Stimulated activated CD4-positive, alpha-beta T cell treated with anti-CD3 and anti-CD28 coated beads, Interleukin-1b, Interleukin-23, amount 100 ng/mL, for 48 hours (primary cell): ENCODE results near the gene SORBS1.

Experiments used
- DNase-seq: peaks from one replicate; pipeline ENCODE4 v3.0.0-alpha.2; 2020

Gene SORBS1

DNA sequence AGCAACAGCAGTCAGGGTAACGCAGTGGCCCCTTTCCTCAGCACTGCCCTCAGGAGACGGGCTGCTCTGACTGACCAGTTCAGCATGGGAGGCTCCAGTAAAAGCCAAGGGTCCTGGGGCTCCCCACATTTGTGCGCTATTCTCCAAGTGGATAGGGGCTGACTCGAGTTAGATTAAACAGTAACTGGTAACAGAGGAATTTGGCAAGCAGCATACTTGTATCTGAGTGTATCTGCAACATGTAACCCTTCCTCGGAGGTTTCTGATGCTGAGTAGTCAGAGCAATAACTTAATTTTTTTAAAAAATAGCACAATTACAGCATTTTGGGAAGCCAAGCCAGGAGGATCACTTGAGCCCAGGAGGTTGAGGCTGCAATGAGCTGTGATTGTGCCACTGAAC lies 22.8 kb downstream of the SORBS1 start:
- DNase-seq, result no peak

DNA sequence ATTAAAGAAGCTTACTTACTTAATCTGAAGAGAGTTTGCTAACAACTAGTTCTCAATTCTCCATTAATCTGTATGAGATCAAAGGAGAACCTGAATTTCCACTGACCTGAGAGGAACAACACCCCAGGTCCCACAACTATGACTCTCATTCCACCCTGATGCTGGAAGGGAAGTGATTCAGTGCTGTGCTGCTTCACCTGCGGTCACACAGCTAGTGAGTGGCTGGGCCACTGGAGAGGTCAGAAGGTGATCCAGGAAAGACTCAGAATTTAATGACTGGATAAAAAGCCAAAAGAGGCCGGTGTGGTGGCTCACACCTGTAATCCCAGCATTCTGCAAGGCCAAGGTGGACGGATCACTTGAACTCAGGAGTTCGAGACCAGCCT lies 23.6 kb downstream of the SORBS1 start:
- DNase-seq, result no peak

DNA sequence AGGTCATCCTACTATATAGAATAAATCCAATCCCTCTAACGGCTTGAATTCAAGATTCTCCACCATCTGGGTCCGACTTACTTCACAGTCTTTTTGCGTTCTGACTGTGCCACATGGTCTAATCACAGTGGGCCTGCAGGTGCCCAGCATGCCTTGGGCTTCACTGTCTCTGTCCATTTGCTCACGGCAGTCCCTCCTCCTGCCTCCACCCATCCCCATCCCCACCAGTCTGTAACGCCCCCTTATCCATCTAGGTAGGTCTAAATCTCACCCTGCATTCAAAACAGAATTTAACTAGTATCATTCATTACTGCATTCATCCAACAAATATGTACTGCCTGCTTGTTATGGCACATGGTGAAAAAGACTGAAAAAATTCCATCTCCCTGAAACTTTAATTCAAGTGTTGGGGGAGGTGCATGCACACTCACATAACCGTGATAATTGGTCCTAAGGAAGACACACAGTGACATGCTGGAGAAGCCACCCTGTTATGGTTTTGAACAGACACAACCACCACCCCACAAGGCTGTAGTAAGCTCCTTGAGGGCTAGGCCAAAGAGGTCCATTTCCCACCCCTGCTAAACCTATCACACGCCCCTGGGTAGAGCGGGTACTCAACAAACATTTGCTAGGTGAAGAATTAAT lies 24.2 kb downstream of the SORBS1 start:
- no peak for DNase-seq

DNA sequence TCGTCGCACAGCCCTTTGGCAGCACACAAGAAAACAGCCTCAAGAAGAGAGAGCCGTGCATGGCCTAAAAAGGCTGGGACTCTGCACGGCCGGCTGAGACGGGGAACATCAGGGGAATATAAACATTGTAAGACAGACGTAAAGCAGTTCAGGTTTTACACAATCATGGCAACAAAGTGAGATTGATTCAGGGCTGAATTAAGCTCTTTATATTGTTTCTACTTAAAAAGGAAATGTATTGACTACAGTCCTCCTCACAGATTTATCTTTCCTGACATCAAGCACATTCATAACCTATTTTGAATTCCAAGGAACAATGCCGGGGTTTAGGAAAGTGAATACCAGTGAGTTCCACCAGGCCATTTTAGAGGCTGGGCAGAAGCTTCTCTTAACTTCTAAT lies 25.2 kb downstream of the SORBS1 start:
- DNase-seq, result no peak

DNA sequence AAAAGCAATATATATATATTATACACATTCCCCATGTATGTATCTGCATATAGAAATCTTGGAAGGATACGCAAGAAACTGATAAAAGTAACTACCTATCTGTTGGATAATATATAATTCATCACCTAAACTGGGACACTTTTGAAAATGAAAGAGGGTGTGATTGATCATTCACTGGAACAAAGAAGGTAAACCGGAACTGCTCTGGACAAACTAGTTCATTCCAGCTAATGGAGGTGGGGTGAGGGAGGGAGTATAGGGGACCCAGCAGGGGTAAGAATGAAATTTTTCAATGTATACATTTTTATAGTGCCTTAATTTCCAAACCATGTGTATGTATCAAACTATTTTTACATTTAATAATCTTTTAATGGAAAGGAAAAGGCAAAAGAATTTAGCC lies 25.6 kb downstream of the SORBS1 start:
- DNase-seq, result no peak

DNA sequence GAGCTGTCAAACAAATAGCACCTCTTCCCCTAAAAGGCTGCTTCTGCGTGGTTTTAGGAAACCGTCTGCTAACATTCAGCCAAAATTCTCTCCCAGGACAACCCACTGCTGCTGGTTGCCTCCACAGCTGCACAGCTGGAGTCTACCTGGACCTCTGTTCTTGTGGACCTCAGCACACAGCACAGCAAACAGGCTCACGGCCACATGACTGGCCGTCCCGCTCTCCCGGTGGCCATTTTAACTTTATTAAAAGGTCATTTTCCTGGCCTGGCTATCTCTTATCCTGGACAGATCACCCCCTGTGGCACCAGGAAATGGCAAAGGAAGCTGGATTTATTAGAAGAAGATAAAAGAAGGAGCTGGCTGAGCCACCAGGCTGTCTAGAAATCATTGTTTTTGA lies 27.6 kb downstream of the SORBS1 start:
- DNase-seq, result no peak

DNA sequence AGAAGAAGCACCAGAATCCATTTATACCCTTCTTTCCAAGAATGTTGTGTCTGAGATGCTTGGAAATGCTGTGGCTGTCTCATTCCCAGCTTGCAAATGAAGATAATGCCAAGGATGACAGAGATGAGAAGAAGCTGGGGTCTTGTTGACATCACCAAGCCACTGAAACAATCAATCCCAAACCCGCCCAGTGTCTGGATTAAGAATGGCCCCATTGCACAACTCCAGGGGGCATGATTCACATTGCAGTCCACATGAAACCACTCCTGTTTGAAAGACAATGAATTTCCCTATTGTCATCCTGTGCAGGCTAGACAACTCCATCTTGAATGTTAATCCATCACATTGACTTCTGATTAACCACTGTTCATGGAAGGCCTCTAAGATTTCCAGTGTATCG lies 28.6 kb downstream of the SORBS1 start:
- DNase-seq, result no peak

DNA sequence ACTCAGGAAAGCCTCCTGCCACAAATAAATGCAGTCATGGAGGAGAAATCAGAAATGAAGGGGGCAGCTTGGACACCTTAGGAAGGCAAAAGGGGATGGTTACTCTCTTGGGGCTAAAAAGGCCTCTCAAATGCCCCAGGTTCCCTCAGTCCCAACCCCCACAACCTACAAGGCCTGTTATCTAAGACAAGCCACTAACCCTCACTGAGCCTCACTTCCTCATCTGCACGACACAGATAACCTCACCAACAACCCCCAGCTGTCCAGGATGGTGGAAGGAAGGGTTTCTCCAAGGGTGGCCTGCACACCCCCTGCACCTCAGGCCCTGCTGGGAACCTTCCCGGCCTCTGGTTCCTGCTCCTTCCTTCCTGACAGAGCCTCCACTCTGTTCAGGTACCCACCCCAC lies 29.2 kb downstream of the SORBS1 start:
- DNase-seq, result no peak

DNA sequence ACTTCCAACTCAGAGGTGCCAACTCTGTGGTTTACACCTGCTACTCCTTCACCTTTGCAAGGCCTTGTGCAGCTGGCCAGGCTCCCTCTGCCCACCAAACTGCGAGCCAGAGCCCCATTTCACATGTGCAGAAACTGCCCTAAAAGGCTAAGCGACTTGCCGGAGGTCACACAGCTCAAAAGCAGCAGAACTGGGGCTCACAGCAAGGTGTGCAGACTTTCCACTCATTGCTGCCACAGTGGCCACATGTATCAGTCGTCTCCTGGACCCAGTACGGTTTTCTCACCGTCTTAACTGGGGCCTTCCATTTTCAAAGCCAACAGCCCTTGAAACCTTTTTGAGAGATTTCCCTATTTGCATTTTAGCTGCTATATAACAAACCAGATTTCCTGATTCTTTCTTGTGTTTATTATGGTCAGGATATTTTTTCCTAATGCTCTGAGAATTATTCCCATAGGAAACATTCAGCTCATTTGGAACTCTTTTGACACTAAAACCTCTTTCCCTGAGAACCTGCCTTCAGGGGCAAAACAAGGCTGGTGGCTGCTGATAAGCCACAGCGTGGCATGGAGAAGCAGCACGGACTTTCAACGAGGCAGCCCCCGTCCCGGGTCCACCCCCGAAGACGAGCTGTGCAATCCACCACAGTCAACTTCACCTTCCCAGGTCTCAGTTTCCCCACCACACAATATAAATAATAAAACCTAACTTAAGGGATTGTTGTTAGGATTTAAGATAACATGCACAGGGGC lies 29.9 kb downstream of the SORBS1 start:
- no peak for DNase-seq

DNA sequence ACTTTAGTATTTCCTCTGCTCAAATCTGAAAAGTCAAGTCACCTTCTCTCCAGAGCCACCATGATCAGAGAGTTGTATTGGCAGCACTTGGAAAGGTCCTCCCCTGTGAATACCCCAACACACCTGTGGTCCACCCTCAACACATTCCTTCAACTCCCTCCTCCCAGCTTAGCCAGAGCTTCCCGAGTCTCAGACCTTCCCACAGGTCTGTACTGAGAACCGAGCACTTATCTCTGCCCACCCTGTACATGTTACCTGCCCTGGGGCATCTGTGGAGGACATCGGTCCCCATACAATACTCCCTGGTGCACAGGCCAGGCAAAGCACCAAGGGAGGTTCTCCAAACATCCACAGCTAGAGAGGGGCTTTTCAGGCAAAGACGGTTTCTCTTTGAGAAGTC lies 30.6 kb downstream of the SORBS1 start:
- DNase-seq, result no peak

DNA sequence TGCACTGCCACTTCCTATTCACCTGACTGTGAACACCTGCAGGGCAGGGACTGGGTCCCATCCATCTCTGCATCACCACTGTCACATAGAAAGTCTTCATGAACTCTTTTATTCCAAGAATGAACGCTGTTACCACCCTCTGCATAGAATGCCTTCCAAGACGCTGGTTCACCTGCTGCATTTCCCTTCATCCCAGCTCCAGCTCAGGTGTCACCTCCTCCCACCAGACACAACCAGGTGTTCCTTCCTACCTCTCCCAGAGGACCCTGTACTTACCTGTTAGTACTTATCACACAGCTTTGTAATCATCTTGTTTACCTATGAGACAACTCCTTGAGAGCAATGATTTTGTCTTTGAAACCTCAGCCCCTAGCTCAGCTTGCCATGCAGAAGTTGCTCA lies 31.1 kb downstream of the SORBS1 start:
- DNase-seq, result no peak

DNA sequence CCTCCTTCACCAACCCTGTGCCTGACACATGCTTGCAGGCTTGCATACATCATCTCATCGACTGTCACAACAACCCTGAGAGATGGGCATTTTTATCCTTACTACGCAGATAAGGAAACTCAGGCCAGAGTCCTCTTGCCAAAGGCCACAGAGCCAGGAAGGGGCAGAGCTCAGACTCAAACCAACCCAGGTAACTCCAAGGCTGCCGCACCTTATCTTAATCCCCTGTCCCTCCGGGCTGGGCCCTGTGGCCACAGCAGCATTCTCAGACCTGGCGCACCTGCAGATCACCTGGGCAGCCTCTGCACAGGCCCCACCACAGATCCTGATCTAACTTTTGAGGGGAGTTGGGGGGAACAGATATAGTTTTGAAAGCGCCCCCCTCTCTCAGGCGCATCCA lies 35.1 kb downstream of the SORBS1 start:
- DNase-seq, result no peak

DNA sequence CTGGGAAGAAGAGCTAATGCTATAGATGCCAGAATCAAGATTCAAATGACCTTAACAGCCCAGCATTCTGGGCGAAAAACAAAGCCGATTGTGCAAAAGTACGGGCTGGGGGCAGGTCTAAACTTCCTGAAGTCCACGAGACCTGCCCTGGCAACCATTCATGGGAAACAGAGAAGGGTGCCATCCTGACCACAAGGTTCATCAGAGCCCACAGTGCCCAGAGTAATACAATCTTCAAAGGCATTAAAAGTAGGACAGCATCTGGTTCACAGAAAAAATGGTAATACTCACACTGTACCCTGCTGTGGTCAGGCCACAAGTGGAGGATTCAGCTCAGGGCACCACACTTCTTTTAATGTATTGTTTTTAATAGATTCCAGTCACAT lies 36.1 kb downstream of the SORBS1 start:
- no peak for DNase-seq

DNA sequence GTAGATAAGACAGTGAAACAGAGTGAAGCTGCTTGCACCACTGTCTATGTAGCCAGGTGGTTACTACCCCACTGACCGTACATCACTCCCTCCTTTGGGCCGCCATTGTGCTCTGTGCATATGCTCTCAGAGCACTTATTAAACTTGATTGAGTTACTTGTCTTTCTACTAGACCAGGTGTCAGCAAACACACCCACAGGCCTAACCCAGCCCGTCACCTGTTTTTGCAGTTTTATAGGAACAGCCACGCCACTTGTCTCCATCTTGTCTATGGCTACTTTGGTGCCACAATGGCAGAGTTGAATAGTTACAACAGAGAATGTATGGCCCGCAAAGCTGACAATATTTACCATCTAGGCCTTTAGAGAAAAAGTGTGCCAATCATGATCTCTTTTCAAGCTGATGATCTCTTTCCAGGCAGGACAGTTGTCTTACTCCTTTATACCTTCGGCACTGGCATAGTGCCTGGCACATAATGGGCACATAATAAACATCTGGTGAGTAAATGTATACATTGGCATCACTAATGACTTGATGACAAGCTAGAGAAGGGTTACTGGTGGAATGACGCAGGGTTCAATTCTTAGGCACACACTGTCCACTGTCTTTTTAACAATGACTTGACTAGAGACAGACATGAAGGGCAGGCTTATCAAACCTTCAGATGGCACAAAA lies 36.7 kb downstream of the SORBS1 start:
- no peak for DNase-seq

DNA sequence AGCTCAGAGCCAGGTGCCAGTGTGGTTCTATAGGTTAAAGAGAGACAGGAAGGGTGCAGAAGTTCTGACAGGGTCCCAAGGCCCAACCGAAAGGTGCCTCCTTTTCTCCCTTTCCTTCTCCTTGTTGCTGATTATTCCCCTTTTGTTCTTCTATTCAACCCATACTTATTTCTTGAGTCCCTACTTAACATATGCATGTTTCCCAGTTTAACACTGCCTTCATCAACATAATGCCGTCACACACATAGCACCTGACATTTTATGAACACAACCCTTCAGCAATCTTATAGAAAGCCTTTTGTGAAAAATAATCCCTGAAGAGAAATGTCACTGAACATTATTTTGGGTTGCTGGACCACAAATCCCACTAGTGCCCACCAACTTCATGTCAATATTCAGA lies 39.1 kb downstream of the SORBS1 start:
- no peak for DNase-seq

DNA sequence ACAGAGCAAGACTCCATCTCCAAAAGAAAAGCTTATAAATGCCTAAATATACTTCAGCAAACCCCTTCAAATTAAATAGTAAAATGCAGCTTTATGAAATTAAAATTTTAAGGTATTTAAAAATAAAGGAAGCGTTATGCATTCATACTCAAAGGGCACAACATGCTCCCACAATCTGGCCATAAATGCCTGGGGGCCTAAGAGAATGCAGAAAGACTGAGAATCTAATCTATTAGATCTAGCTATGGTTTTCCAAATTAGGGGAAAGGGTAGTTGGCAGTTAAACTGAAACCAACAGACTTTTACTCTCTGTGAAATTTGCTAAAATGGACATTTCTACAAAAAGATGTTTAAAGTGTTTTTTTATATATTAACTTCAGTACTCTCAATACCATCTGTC lies 40.6 kb downstream of the SORBS1 start:
- DNase-seq, result no peak

DNA sequence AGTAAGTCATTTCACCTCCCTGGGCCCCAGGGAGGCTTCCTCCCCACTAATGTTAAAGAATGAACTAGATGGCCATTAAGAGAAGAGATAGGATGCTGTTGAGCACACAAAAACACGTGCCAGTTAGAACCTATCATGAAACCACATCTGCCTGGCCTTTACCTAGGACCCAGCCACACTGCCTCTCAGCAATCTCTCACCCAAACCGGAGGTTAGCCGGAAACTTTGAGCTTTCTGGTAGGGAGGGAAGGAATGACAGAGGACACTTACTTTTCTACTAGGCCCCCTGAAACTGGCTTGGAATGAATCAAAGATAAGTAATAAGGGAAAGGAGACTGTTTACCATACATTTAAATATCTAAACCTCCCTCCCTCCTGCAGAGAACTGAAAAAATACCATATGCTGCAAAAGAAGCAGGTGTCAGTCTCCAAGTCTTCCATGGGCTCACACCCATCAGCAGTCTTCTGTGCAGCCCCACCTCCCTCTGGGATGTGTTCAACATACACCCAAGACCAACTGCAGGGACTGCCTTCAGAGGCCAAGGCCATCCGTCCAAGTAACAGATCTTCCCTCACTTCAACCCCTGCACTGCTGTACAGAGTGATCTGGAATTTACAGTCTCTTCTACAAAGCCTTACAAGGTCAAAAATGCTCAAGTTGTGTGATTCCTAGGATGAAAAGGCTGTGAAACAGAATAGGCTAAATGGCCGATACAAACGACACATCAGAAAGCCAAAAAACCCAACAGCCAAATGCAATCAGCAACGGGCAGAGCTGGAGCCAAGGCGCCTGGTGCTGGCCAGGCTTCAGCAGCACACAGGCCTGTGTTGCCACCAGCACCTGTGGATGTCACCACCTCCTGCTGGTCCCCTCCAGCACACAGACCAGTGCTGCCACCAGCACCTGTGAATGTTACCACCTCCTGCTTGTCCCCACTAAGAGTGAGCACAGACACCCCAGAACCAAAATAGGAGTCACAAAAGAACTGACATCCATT lies 42.4 kb downstream of the SORBS1 start:
- no peak for DNase-seq

DNA sequence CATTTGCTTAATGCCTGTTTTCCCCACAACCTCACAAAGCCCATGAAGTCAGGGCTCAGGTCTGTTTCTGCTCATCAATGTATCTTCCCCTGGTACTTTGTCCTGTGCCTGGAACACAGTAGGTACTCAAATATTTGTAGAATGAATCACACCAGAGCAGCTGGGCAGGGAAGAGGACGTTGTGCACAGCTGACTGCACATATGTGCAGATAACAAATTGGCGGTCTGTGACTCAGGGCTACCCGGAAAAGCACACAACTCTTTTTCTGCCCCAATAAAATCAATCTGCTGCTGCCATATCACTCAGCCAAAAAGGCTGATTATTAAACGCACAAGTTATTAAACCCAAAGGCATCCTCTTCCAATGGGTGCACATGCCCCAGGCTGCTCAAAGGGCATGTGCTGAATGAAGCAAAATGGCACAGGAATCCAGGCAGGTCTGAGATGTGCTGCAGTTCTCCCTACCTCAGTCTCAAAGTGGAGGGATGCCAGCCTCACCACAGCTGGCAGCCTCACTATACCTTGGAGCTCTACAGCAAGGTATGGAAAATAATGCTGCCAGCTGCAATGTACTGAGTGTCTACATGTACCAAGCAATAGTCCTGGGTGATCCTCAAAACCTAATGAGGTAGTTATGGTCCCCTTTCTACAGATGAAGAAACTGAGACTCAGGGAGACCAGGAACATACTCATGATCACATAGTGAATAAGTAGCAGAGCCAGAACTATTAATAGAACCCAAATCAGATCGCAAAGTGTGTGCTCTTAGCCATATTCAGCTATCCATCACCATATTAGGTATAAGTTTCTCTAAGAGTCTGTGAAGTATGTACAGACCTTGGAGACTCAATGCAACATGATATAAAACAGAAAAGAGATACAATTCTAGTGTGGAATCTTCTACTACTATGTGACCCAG lies 43.4 kb downstream of the SORBS1 start:
- DNase-seq, result no peak

DNA sequence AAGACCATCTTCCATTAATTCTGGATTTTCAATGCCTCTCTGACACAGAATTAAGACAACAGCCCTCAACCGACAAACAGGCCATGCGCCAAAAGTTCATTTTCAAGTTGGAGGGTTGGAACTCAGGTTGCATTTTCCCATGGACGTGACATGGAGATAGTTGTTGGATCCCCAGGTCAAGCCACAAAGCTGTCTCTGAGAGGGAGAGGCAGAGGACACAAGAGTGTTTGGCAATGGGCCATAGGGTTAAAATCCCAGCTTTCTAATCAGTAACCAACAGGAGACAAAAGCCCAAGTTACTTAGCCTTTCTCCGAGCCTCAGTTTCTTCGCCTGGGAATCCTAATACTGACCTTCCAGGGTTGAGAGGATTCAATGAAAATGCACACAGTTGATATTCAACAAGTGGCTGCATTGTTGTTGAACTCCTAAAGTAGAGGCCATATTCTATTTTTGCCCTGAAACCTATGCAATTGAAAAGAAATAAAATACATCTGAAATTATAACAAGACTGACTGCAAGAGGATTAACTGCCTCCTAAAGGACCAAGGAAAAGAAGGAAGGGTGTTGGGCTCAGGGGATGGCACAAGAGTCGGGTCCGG lies 44.3 kb downstream of the SORBS1 start:
- no peak for DNase-seq

DNA sequence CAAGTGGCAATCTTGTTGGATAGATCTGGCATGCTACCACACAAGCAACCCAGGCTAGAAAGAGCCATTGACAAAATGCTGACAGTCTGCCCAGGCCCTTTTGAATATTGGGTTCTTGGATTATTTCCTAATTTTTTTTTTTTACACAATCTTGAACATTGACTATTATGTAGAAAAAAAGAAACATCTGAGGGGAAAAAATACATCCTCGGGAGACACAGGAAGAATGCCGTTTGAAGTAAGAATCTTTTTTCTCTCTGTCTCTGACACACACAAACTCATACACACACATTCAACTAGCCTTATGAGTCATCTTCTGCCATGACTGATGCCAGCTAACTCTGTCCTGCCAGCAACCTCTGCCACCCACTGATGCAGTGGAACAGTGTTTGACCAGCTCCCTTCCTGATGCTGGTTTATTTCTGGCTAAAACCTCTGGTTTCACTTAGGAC lies 47.2 kb downstream of the SORBS1 start:
- peak; percentile 17 for DNase-seq

DNA sequence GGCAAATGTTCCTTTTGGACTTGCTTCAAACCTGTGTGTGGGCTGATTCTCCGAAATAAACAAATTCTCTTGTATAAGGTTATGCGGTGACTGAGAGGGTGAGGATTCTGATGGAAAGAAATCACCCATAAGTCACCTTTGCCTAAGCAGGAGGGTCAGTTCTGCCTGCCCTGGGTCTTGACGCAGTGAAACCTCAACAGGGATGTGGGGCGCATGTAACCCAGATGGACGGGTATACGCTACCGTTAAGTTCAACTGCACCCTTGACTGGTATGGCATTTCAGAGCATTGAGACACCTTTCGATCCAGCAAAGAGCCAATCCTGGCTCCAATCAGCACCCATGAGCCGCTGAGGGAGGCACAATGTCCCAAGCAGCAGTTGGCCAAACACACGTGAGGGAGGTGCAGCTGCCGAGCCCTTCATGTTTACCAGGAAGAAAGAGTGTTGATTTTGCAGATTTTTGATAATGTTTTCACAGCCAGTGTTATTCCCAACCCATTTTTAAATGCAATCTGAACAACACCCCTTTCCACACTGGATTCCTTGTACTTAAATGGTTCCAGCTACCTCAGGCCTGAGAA lies 48.1 kb downstream of the SORBS1 start:
- no peak for DNase-seq
